Panc1 (cell line): ENCODE data around the gene POLR3B. TPM values are rescaled to one million over a fixed set of nuclear protein-coding genes. Genes with fewer than 3 reads are reported as not detected.
"Not testable (repeated sequence)": the region's sequence is repeated elsewhere in the genome, so short reads cannot be mapped to it uniquely, and the experiment has no call there.

ENCODE experiments used
- ATAC-seq: fragments of 200-7000 bp; cut with Tn5 transposase; 2 replicates; pipeline ENCODE4 v1.9.1; 2020; ENCODE audit warnings: mild to moderate bottlenecking, moderate library complexity
- BruUV-seq: library from RNA; stranded (reverse); fragments of 400-500 nt; replicated peaks from 2 replicates; lab custom pipeline; 2021; lab: Mats Ljungman, UMichigan
- CTCF ChIA-PET: fragments of 300-600 bp; sonication (Branson Sonifier 250); formaldehyde crosslinking; loops from one replicate; lab custom pipeline; 2022; ENCODE audit warnings: antibody characterized with exemption; lab: Charles Lee
- POLR2A ChIA-PET: fragments of 300-600 bp; sonication (Branson Sonifier 250); formaldehyde crosslinking; loops from one replicate; lab custom pipeline; 2022; ENCODE audit warnings: antibody characterized with exemption; lab: Charles Lee
- DNase-seq: peaks from one replicate; pipeline ENCODE4 v3.0.0-alpha.2; 2010; ENCODE audit warnings: low read depth, low spot score
- H3K27ac ChIP-seq: 2 replicates; pipeline ENCODE4 v1.5.1; 2011; ENCODE audit warnings: mild to moderate bottlenecking, low read length, inconsistent platforms
- H3K27me3 ChIP-seq: fragments of 200-500 bp; sonication (Bioruptor generic); 2 replicates; pipeline ENCODE4 v1.6.0; 2014; ENCODE audit warnings: low read length, inconsistent platforms; ENCODE audit not compliant: control insufficient read depth, insufficient read depth
- H3K36me3 ChIP-seq: fragments of 200-500 bp; sonication (Bioruptor generic); 2 replicates; pipeline ENCODE4 v1.5.1; 2014; ENCODE audit warnings: inconsistent platforms, mild to moderate bottlenecking, low read length, moderate library complexity; ENCODE audit not compliant: control insufficient read depth, insufficient read depth
- H3K4me1 ChIP-seq: 2 replicates; pipeline ENCODE4 v1.5.1; 2011; ENCODE audit warnings: inconsistent platforms, mild to moderate bottlenecking, low read length, moderate library complexity; ENCODE audit not compliant: control insufficient read depth, insufficient read depth
- H3K4me3 ChIP-seq, 2 experiments: 2 replicates each; pipeline ENCODE4 v1.5.1; 2011 to 2012; ENCODE audit warnings: low read depth in 2 of 2, low read length in 2 of 2, mild to moderate bottlenecking in 2 of 2, inconsistent platforms in 1 of 2, moderate library complexity in 1 of 2
- H3K9me3 ChIP-seq: fragments of 200-500 bp; sonication (Bioruptor generic); 2 replicates; pipeline ENCODE4 v1.5.1; 2014; ENCODE audit warnings: low read depth, mild to moderate bottlenecking, inconsistent platforms, low read length, moderate library complexity; ENCODE audit not compliant: control insufficient read depth, insufficient read depth
- POLR2AphosphoS5 ChIP-seq: IDR thresholded peaks from 2 replicates; pipeline ENCODE4 v1.6.1; 2012; ENCODE audit warnings: mild to moderate bottlenecking, low read depth, low read length, moderate library complexity
- SIN3A ChIP-seq: IDR thresholded peaks from 2 replicates; pipeline ENCODE4 v1.6.1; 2012; ENCODE audit warnings: low read depth, mild to moderate bottlenecking, low read length, moderate library complexity, borderline replicate concordance; ENCODE audit not compliant: insufficient read depth
- TCF7L2 ChIP-seq: IDR thresholded peaks from 2 replicates; pipeline ENCODE4 v1.6.1; 2011; ENCODE audit warnings: mild to moderate bottlenecking, low read depth, low read length, inconsistent platforms
- in situ Hi-C: cut with HindIII; loops from 2 replicates; pipeline ENCODE4 v1.10.0; 2016; ENCODE audit warnings: low sequenced_read_pairs, low pct_unique_long_range_greater_than_20kb
- intact Hi-C: fragments of 100-400 bp; cut with micrococcal nuclease; formaldehyde crosslinking; loops from one replicate; pipeline ENCODE4 v1.10.0; 2022; ENCODE audit not compliant: unreplicated experiment
- total RNA-seq: library from RNA; stranded (reverse); gene quantifications from one replicate; pipeline ENCODE4 v1.2.1, GENCODE V29; 2021; ENCODE audit not compliant: unreplicated experiment
- TF ChIP-seq, protein P1 (sequence below), 2 experiments: IDR thresholded peaks; 2 replicates each; pipeline ENCODE4 v1.6.1; 2011 to 2012; ENCODE audit warnings: low read depth in 2 of 2, control low read depth in 1 of 2, low read length in 1 of 2, mild to moderate bottlenecking in 1 of 2, moderate library complexity in 1 of 2; ENCODE audit not compliant: insufficient read depth in 1 of 2
- TF ChIP-seq, protein P2 (sequence below): fragments of 450-650 bp; IDR thresholded peaks from 2 replicates; pipeline ENCODE4 v1.5.1; 2017; ENCODE audit warnings: mild to moderate bottlenecking

POLR3B gene
- total RNA-seq, 1 experiment from 2014 or later = 8.2 TPM

- no peak for DNase-seq
- no peak for ATAC-seq
- H3K4me3 ChIP-seq = no peak overlapping the region
- H3K9me3 ChIP-seq = no peaks in the 10 kb centered on the region
- no peak overlapping the region for H3K27ac ChIP-seq
- POLR2A ChIA-PET = no interaction called here
- TF ChIP-seq POLR2AphosphoS5 = no peak
- no peak for TF ChIP-seq TCF7L2
- TF ChIP-seq, protein P1, sequence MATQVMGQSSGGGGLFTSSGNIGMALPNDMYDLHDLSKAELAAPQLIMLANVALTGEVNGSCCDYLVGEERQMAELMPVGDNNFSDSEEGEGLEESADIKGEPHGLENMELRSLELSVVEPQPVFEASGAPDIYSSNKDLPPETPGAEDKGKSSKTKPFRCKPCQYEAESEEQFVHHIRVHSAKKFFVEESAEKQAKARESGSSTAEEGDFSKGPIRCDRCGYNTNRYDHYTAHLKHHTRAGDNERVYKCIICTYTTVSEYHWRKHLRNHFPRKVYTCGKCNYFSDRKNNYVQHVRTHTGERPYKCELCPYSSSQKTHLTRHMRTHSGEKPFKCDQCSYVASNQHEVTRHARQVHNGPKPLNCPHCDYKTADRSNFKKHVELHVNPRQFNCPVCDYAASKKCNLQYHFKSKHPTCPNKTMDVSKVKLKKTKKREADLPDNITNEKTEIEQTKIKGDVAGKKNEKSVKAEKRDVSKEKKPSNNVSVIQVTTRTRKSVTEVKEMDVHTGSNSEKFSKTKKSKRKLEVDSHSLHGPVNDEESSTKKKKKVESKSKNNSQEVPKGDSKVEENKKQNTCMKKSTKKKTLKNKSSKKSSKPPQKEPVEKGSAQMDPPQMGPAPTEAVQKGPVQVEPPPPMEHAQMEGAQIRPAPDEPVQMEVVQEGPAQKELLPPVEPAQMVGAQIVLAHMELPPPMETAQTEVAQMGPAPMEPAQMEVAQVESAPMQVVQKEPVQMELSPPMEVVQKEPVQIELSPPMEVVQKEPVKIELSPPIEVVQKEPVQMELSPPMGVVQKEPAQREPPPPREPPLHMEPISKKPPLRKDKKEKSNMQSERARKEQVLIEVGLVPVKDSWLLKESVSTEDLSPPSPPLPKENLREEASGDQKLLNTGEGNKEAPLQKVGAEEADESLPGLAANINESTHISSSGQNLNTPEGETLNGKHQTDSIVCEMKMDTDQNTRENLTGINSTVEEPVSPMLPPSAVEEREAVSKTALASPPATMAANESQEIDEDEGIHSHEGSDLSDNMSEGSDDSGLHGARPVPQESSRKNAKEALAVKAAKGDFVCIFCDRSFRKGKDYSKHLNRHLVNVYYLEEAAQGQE (IDR thresholded peaks at IDR 0.05; ENCODE audit: insufficient read depth in 1 of 2, low read depth in 2 of 2, low read length in 1 of 2) = no peak
- TF ChIP-seq, protein P2, sequence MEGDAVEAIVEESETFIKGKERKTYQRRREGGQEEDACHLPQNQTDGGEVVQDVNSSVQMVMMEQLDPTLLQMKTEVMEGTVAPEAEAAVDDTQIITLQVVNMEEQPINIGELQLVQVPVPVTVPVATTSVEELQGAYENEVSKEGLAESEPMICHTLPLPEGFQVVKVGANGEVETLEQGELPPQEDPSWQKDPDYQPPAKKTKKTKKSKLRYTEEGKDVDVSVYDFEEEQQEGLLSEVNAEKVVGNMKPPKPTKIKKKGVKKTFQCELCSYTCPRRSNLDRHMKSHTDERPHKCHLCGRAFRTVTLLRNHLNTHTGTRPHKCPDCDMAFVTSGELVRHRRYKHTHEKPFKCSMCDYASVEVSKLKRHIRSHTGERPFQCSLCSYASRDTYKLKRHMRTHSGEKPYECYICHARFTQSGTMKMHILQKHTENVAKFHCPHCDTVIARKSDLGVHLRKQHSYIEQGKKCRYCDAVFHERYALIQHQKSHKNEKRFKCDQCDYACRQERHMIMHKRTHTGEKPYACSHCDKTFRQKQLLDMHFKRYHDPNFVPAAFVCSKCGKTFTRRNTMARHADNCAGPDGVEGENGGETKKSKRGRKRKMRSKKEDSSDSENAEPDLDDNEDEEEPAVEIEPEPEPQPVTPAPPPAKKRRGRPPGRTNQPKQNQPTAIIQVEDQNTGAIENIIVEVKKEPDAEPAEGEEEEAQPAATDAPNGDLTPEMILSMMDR = no peak
- no peaks in the 10 kb centered on the region for H3K36me3 ChIP-seq
- peaks cover 8% of the 10 kb centered on the region for H3K27me3 ChIP-seq
- CTCF ChIA-PET = no interaction called here
- in situ Hi-C loops (no loop called here), intact Hi-C loops (no loop called here)
- no TSS peak for BruUV-seq
- no peaks in the 10 kb centered on the region for H3K4me1 ChIP-seq
Measured at GRCh38 chr12:106310687-106311086, 46.9 kb upstream of the POLR3B start.

DNA sequence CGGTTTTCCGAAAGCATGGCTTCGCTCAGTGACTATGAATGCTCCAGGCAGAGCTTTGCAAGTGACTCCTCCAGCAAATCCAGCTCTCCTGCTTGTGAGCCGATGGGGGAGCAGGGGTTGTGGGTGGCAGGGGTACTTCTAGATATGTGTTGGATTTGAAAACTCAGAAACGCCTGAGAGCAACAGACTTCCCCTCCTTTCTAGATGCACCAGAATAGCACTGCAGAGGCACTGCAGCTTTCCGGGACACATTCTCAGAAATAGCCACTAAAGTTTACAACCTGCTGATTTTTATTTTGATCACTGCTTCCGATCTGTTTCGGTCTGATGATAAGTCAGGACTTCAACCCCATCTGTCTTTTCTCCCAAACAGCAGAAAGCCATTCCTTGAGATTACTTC, 46.4 kb upstream of the POLR3B start:
- TF ChIP-seq TCF7L2 (no peak), SIN3A (no peak), POLR2AphosphoS5 (no peak)
- TF ChIP-seq, protein P1 (IDR thresholded peaks at IDR 0.05; ENCODE audit: insufficient read depth in 1 of 2, low read depth in 2 of 2, low read length in 1 of 2) = no peak
- TF ChIP-seq, protein P2 = no peak
- Histone ChIP-seq H3K27ac (no peak overlapping the region), H3K9me3 (no peaks in the 10 kb centered on the region), H3K4me1 (no peaks in the 10 kb centered on the region), H3K36me3 (no peaks in the 10 kb centered on the region), H3K27me3 (peaks cover 8% of the 10 kb centered on the region), H3K4me3 (no peak overlapping the region)
- intact Hi-C loops = no loop called here
- no peak for DNase-seq
- in situ Hi-C loops = no loop called here
- no TSS peak for BruUV-seq
- ChIA-PET POLR2A (no interaction called here), CTCF (no interaction called here)
- ATAC-seq = no peak

- CTCF ChIA-PET, H3K27ac ChIP-seq, intact Hi-C loops, H3K27me3 ChIP-seq, DNase-seq, POLR2A ChIA-PET, H3K4me3 ChIP-seq, BruUV-seq, in situ Hi-C loops, H3K36me3 ChIP-seq, H3K4me1 ChIP-seq, H3K9me3 ChIP-seq, ATAC-seq: not testable (repeated sequence)
Measured at GRCh38 chr12:106313413-106313812, 44.1 kb upstream of the POLR3B start.
